AG04449 (cell line): ENCODE data around the gene PHLDB1.
A peak's percentile ranks its signal among the peaks of the same experiment; 100 is the strongest.

Experiments
- CTCF ChIA-PET: fragments of 350-600 bp; formaldehyde crosslinking; extraction: SDS; loops from one replicate; lab custom pipeline; 2021; ENCODE audit warnings: antibody characterized with exemption; lab: Yijun Ruan, JAX
- POLR2A ChIA-PET: fragments of 400-600, 350-600 bp; formaldehyde crosslinking; extraction: SDS; loops from one replicate; lab custom pipeline; 2020; ENCODE audit warnings: antibody characterized with exemption, inconsistent platforms; lab: Yijun Ruan, JAX
- DNase-seq: peaks from one replicate; pipeline ENCODE4 v3.0.0-alpha.2; 2010; ENCODE audit warnings: low read depth, low spot score
- H3K4me3 ChIP-seq: 2 replicates; pipeline ENCODE4 v1.5.1; 2011; ENCODE audit warnings: low read depth, mild to moderate bottlenecking, control low read depth, low read length
- TF ChIP-seq, protein P1 (sequence below): IDR thresholded peaks from one replicate; pipeline ENCODE4 v1.5.1; 2011; ENCODE audit warnings: mild to moderate bottlenecking, moderate library complexity, low read length, control low read depth, inconsistent platforms; ENCODE audit not compliant: insufficient read depth; ENCODE audit errors: missing control alignments

The PHLDB1 gene

DNA sequence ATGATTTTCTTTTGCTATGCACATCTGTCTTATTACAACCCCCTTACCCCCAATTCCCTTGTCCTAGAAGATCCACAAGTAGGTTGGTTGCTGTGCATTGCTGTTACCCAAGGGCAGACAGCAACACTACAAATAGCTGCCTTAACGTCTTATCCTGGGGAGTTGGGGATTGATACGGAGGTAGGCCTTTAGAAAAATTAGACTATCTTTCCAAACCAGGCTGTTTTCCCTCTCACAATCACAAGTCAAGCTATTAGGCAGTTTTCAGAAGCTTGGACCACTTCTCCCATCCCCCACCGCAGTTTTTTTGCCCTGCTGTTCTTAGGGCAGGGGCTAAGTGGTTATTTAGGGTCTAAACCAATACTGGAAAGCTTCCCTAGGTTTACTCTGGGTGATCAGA, 2.8 kb upstream of the PHLDB1 start:
- no peak for DNase-seq
- ChIA-PET CTCF (interaction anchor here (0.8 to 7.0 kb wide), 7 partner anchors 10 to 85 kb away, joined by 3 to 65 read pairs (median 4); no protein-coding TSS in a partner anchor), POLR2A (interaction anchor here (1.6 to 8.5 kb wide), 2 partner anchors 10 to 16 kb away, joined by 6 to 172 read pairs; no protein-coding TSS in a partner anchor)
- TF ChIP-seq, protein P1, sequence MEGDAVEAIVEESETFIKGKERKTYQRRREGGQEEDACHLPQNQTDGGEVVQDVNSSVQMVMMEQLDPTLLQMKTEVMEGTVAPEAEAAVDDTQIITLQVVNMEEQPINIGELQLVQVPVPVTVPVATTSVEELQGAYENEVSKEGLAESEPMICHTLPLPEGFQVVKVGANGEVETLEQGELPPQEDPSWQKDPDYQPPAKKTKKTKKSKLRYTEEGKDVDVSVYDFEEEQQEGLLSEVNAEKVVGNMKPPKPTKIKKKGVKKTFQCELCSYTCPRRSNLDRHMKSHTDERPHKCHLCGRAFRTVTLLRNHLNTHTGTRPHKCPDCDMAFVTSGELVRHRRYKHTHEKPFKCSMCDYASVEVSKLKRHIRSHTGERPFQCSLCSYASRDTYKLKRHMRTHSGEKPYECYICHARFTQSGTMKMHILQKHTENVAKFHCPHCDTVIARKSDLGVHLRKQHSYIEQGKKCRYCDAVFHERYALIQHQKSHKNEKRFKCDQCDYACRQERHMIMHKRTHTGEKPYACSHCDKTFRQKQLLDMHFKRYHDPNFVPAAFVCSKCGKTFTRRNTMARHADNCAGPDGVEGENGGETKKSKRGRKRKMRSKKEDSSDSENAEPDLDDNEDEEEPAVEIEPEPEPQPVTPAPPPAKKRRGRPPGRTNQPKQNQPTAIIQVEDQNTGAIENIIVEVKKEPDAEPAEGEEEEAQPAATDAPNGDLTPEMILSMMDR, result no peak
- no peak overlapping the region for H3K4me3 ChIP-seq

DNA sequence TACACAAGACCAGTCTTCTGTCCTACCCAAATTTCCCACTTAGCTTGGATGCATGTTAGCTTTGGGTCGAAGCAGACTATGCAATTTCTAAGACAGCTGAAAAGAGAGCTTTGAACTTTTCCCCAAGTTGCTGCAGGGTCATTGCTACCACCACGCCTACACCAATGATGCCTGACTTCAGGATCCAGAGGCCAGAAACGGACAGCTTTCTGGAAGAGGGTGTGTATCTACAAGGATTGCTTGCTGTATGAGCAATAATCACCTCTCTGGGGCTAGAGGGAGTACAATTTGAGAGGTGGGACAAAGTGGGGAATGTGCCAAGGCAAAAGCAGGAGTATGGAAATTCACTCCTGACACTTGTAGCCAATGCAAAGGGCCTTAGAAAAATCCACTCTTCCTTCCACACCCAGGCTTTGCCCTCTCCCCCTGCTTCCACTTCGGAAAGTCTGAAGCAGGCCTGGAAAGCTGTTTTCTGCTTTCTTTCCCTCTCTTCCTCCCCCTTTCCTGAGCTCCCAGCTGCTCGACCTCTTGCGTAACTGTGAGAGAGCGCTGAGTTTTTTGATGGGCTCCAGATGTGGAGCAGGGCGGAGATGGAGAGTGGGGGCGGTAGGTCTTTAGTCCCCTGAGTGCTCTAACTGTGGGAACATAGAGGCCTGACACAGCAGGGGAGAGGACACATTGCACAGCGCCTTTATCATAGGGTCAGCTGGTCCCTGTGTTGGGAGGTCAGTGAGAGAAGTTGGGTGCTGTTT, 2.1 kb upstream of the PHLDB1 start:
- POLR2A ChIA-PET, result interaction anchor here (1.6 to 8.5 kb wide), 2 partner anchors 11 to 15 kb away, joined by 6 to 172 read pairs; no protein-coding TSS in a partner anchor
- peak; percentile 38 for DNase-seq

DNA sequence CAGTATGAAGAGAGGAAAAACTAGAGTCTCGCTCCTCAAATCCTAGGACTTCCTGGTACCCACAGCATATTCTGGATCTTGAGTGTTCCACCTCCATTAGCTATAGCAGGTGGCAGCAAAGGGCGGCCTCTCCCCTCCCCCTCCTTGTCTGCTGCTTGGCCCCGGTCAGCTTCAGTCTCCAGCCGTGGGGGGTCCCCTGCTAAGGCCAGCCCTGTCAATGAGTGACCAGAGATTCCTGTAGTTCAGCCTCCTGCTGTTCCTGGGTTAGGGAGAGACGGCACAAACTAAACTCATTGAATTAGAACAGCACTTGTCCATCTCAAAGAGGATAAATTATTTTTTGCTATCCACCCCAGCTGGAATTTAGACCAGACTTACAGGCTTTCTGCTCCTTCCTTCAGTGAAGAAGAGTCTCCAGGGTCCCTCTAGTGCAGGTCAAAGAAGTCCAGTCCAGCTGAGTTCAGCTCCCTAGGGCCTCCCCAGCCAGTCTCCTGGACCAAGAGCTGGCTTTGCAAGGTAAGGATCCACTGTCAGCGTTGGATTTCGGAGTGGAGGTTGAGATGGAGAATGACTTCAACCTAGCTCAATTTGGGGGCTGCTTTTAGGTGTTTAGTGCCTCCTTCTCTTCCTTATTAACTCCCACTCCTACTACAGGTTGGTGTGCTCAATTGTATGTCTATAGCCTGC, 1.1 kb upstream of the PHLDB1 start:
- TF ChIP-seq, protein P1, result no peak
- ChIA-PET POLR2A (interaction anchor here (8.5 kb wide), 1 partner anchor 14 kb away, joined by 172 read pairs; no protein-coding TSS in a partner anchor), CTCF (interaction anchor here (0.6 to 8.9 kb wide), 13 partner anchors 13 to 83 kb away, joined by 3 to 138 read pairs (median 4); no protein-coding TSS in a partner anchor)
- DNase-seq, result no peak
- no peak overlapping the region for H3K4me3 ChIP-seq

More for the DNA sequence above, 2.1 kb upstream of the PHLDB1 start:
- CTCF ChIA-PET, result interaction anchor here (0.8 to 8.9 kb wide), 11 partner anchors 9 to 84 kb away, joined by 3 to 138 read pairs (median 4); no protein-coding TSS in a partner anchor
- H3K4me3 ChIP-seq, result no peak overlapping the region
- TF ChIP-seq, protein P1, result no peak

- no peak overlapping the region for H3K4me3 ChIP-seq
- ChIA-PET CTCF (interaction anchor here (0.6 to 8.9 kb wide), 14 partner anchors 13 to 83 kb away, joined by 3 to 138 read pairs (median 4); no protein-coding TSS in a partner anchor), POLR2A (interaction anchor here (0.5 to 8.5 kb wide), 5 partner anchors 10 to 410 kb away, joined by 3 to 172 read pairs (median 3); no protein-coding TSS in a partner anchor)
- TF ChIP-seq, protein P1, result no peak
- no peak for DNase-seq
These were observed 579 bp upstream of the PHLDB1 start for GRCh38 chr11:118606844-118607228.

DNA sequence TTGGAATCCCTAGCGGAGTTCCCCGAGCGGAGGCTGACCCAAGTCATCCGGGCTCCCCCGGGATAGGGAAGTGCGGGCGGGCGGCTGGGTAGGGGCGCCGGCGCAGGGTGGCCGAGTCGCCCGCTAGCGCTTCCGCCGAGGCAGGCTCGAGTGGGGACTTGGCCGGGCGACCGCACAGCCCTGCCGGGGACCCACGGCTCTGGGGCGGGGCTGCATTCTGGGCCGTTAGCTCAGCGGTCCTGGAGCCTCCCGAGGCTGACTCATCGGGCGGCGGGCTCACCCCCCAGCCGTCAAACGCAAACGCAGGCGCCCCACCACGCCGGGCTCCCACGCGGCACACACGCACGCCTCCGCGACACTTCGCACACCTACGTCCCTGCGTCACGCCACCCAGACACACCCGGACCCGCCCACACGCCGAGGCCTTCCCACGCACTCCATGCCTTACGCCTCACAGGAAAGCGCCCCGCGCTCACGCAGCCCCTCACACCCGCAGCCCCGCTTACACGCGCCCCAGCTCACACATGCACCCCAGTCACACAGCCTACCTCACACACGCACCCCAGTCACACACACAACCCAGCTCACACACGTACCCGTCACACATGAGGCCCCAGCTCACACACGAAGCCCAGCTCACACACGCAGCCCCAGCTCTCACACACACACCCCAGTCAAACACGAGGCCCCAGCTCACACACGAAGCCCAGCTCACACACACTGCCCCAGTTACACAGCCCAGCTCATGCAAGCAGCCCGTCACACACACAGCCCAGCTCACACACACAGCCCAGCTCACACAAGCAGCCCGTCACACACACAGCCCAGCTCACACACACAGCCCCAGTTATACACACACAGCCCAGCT, 1.2 kb downstream of the PHLDB1 start:
- TF ChIP-seq, protein P1, result no peak
- DNase-seq, result no peak
- CTCF ChIA-PET, result interaction anchor here (0.8 to 8.9 kb wide), 8 partner anchors 15 to 322 kb away, joined by 3 to 138 read pairs (median 8); no protein-coding TSS in a partner anchor
- POLR2A ChIA-PET, result interaction anchor here (0.6 to 8.5 kb wide), 6 partner anchors 12 to 54 kb away, joined by 3 to 172 read pairs (median 6); partner anchors contain the start of gene ARCN1
- peak overlapping the region; percentile 80 for H3K4me3 ChIP-seq
